SK-N-DZ (cell line): ENCODE measurements around the gene EDIL3.

Source experiments
- DNase-seq: peaks from one replicate; pipeline ENCODE4 v3.0.0-alpha.2; 2015; ENCODE audit warnings: low spot score
- small RNA-seq, 2 experiments: library from RNA; depleted of rRNA; stranded (forward); fragments of <200 nt; gene quantifications; one replicate each; pipeline ENCODE3, GENCODE V24; 2014

Gene EDIL3

GRCh38 chr5:83914662-83915418, 469.8 kb downstream of the EDIL3 start:
- no peak for DNase-seq

- no peak for DNase-seq
These were observed 470.5 kb downstream of the EDIL3 start for GRCh38 chr5:83914199-83914598.

- no peak for DNase-seq
These were observed 471.1 kb downstream of the EDIL3 start for GRCh38 chr5:83913593-83913992.

- no peak for DNase-seq
These were observed 473.2 kb downstream of the EDIL3 start for GRCh38 chr5:83911367-83911919.

- DNase-seq, result no peak
These were observed 484.4 kb downstream of the EDIL3 start for GRCh38 chr5:83900306-83900705.

GRCh38 chr5:83899326-83899970, 485.2 kb downstream of the EDIL3 start:
- no peak for DNase-seq

- DNase-seq, result no peak
These were observed 488.8 kb downstream of the EDIL3 start for GRCh38 chr5:83895860-83896259.

GRCh38 chr5:83891261-83891660, 493.4 kb downstream of the EDIL3 start:
- DNase-seq, result no peak

Small RNA genes within 50 kb of the gene (small RNA-seq; reads per million reads assigned to genes)
- gene RNU6-448P, result 0 reads per million in 2 experiments
